DND-41 (cell line): Measurements from ENCODE around the gene SEMA4C.

Source experiments
- ATAC-seq: fragments of 200-7000 bp; cut with Tn5 transposase; 3 replicates; pipeline ENCODE4 v1.9.1; 2021; ENCODE audit warnings: low read depth; ENCODE audit not compliant: insufficient read depth
- DNase-seq: peaks from one replicate; pipeline ENCODE4 v3.0.0-alpha.2; 2020
- H2AFZ ChIP-seq: 2 replicates; pipeline ENCODE4 v1.6.0; 2012; ENCODE audit warnings: low read depth, low read length
- H3K27ac ChIP-seq: 2 replicates; pipeline ENCODE4 v1.5.1; 2012; ENCODE audit warnings: low read length, inconsistent platforms
- H3K27me3 ChIP-seq: fragments of 200-600 bp; sonication (generic); 2 replicates; pipeline ENCODE4 v1.6.0; 2012; ENCODE audit warnings: low read length, mild to moderate bottlenecking, inconsistent platforms; ENCODE audit not compliant: insufficient read depth, poor library complexity
- H3K36me3 ChIP-seq: 2 replicates; pipeline ENCODE4 v1.5.1; 2012; ENCODE audit warnings: low read length, inconsistent platforms; ENCODE audit not compliant: insufficient read depth
- H3K4me1 ChIP-seq: 2 replicates; pipeline ENCODE4 v1.5.1; 2012; ENCODE audit warnings: mild to moderate bottlenecking, low read length; ENCODE audit not compliant: insufficient read depth
- H3K4me2 ChIP-seq: 2 replicates; pipeline ENCODE4 v1.6.0; 2012; ENCODE audit warnings: mild to moderate bottlenecking, moderate library complexity, low read length, inconsistent platforms; ENCODE audit not compliant: insufficient read depth
- H3K4me3 ChIP-seq, 2 experiments: fragments of 200-600 bp in 1 of 2; shearing (Covaris generic) in 1 of 2; 2 replicates each; pipeline ENCODE4 v1.5.1; 2012 to 2016; ENCODE audit warnings: inconsistent platforms in 2 of 2, low read length in 2 of 2, mild to moderate bottlenecking in 2 of 2, low read depth in 1 of 2, moderate library complexity in 1 of 2
- H3K79me2 ChIP-seq: 2 replicates; pipeline ENCODE4 v1.6.0; 2012; ENCODE audit warnings: low read length, inconsistent platforms; ENCODE audit not compliant: insufficient read depth
- H3K9ac ChIP-seq: 2 replicates; pipeline ENCODE4 v1.6.0; 2012; ENCODE audit warnings: low read depth, mild to moderate bottlenecking, inconsistent platforms, low read length, moderate library complexity
- H3K9me3 ChIP-seq: 2 replicates; pipeline ENCODE4 v1.5.1; 2012; ENCODE audit warnings: low read length, moderate library complexity, mild to moderate bottlenecking, inconsistent platforms; ENCODE audit not compliant: insufficient read depth, severe bottlenecking
- H4K20me1 ChIP-seq: 2 replicates; pipeline ENCODE4 v1.6.0; 2012; ENCODE audit warnings: low read length; ENCODE audit not compliant: insufficient read depth
- CTCF ChIP-seq: IDR thresholded peaks from 2 replicates; pipeline ENCODE4 v1.5.1; 2012; ENCODE audit warnings: borderline replicate concordance, low read length, moderate library complexity, mild to moderate bottlenecking; ENCODE audit not compliant: poor library complexity, severe bottlenecking; ENCODE audit errors: extremely low read depth
- EZH2 ChIP-seq: IDR thresholded peaks from 3 replicates; pipeline ENCODE4 v1.6.1; 2012; ENCODE audit warnings: borderline replicate concordance, low read depth, mild to moderate bottlenecking, moderate library complexity, low read length, inconsistent platforms; ENCODE audit not compliant: severe bottlenecking

Gene SEMA4C

GRCh38 chr2:96869822-96870625, at the start of gene SEMA4C:
TSS of gene SEMA4C (minus strand) at chr2:96870080. CDS start at chr2:96867886, 2,194 bp downstream.
- H3K4me2 ChIP-seq: no peak within 1 kb of the TSS
- H3K27me3 ChIP-seq: no peaks in the 10 kb centered on the region
- DNase-seq (no peak), ATAC-seq (no peak)
- H3K9me3 ChIP-seq: no peaks in the 10 kb centered on the region
- no peak within 1 kb of the TSS for H2AFZ ChIP-seq
- no peaks in the 10 kb centered on the region for H3K79me2 ChIP-seq
- H3K9ac ChIP-seq: no peak within 1 kb of the TSS
- H3K27ac ChIP-seq: no peak within 1 kb of the TSS
- H4K20me1 ChIP-seq: no peaks in the 10 kb centered on the region
- no peaks in the 10 kb centered on the region for H3K36me3 ChIP-seq
- H3K4me1 ChIP-seq: no peaks in the 10 kb centered on the region
- TF ChIP-seq EZH2 (no peak), CTCF (no peak)
- H3K4me3 ChIP-seq: no peak within 1 kb of the TSS

GRCh38 chr2:96918754-96919550, 49.1 kb upstream of the SEMA4C start:
- ATAC-seq (no peak), DNase-seq (no peak)
- Histone ChIP-seq H3K27ac (no peak overlapping the region), H3K4me2 (no peak overlapping the region), H3K9ac (no peak overlapping the region), H3K4me3 (no peak overlapping the region), H3K9me3 (no peaks in the 10 kb centered on the region), H3K36me3 (no peaks in the 10 kb centered on the region), H3K27me3 (peaks cover 9% of the 10 kb centered on the region), H3K79me2 (no peaks in the 10 kb centered on the region), H3K4me1 (peaks cover 5% of the 10 kb centered on the region), H2AFZ (no peak overlapping the region), H4K20me1 (no peaks in the 10 kb centered on the region)
- TF ChIP-seq EZH2: no peak
- TF ChIP-seq CTCF: no peak

- Histone ChIP-seq H3K27me3 (peaks cover 15% of the 10 kb centered on the region), H4K20me1 (no peaks in the 10 kb centered on the region), H3K4me2 (no peak overlapping the region), H3K79me2 (no peaks in the 10 kb centered on the region), H3K4me1 (peaks cover 11% of the 10 kb centered on the region), H2AFZ (no peak overlapping the region), H3K27ac (no peak overlapping the region), H3K9me3 (no peaks in the 10 kb centered on the region), H3K9ac (no peak overlapping the region), H3K4me3 (no peak overlapping the region), H3K36me3 (no peaks in the 10 kb centered on the region)
- ATAC-seq (no peak), DNase-seq (no peak)
- TF ChIP-seq CTCF (no peak), EZH2 (no peak)
These were observed 48.3 kb upstream of the SEMA4C start for GRCh38 chr2:96918092-96918753.
